ENCODE data around the gene CALD1. TPM values are rescaled to one million over a fixed set of nuclear protein-coding genes. Genes with fewer than 3 reads are reported as not detected.

Gene CALD1
- total RNA-seq, 4 donors from 2014 or later, result 351 to 1,046 (median 551) TPM

GRCh38 chr7:134741907-134742635 lies 37.4 kb upstream of the CALD1 start:
- no peak overlapping the region for H3K4me3 ChIP-seq
- H3K9me3 ChIP-seq, result no peaks in the 10 kb centered on the region
- peaks cover 4 to 10% of the 10 kb centered on the region in 2 donors for H3K4me1 ChIP-seq
- intact Hi-C loops (cut with DNase I; ENCODE audit: low total_unique reads), result no loop called here
- H3K36me3 ChIP-seq, result no peaks in the 10 kb centered on the region
- TF ChIP-seq CTCF (IDR thresholded peaks at IDR 0.05) (no peak), POLR2A (IDR thresholded peaks at IDR 0.05) (no peak)
- peak; percentile 32 for DNase-seq
- H3K27me3 ChIP-seq, result no peaks in the 10 kb centered on the region
- peak overlapping the region; percentile 87 to 91 for H3K27ac ChIP-seq

GRCh38 chr7:134742688-134743350 lies 36.6 kb upstream of the CALD1 start:
- intact Hi-C loops (cut with DNase I; ENCODE audit: low total_unique reads), result no loop called here
- no peaks in the 10 kb centered on the region for H3K9me3 ChIP-seq
- H3K27me3 ChIP-seq, result no peaks in the 10 kb centered on the region
- TF ChIP-seq POLR2A (IDR thresholded peaks at IDR 0.05) (no peak), CTCF (IDR thresholded peaks at IDR 0.05) (no peak)
- H3K27ac ChIP-seq, result peak overlapping the region; percentile 87 to 91
- no peak overlapping the region for H3K4me3 ChIP-seq
- H3K4me1 ChIP-seq, result peaks cover 4 to 10% of the 10 kb centered on the region in 2 donors
- peak; percentile 80 to 88 for DNase-seq
- H3K36me3 ChIP-seq, result no peaks in the 10 kb centered on the region

GRCh38 chr7:134744569-134744968 lies 34.9 kb upstream of the CALD1 start:
- Histone ChIP-seq H3K27me3 (no peaks in the 10 kb centered on the region), H3K4me3 (no peak overlapping the region), H3K4me1 (peaks cover 4 to 10% of the 10 kb centered on the region in 2 donors), H3K9me3 (no peaks in the 10 kb centered on the region), H3K27ac (peak overlapping the region; percentile 87 to 91), H3K36me3 (no peaks in the 10 kb centered on the region)
- DNase-seq, result no peak
- no peak for TF ChIP-seq POLR2A (IDR thresholded peaks at IDR 0.05)
- TF ChIP-seq CTCF (IDR thresholded peaks at IDR 0.05), result no peak
- intact Hi-C loops (cut with DNase I; ENCODE audit: low total_unique reads), result no loop called here

- no peaks in the 10 kb centered on the region for H3K9me3 ChIP-seq
- H3K36me3 ChIP-seq, result no peaks in the 10 kb centered on the region
- no peaks in the 10 kb centered on the region for H3K27me3 ChIP-seq
- peaks cover 4 to 10% of the 10 kb centered on the region in 2 donors for H3K4me1 ChIP-seq
- no peak overlapping the region for H3K4me3 ChIP-seq
- TF ChIP-seq POLR2A (IDR thresholded peaks at IDR 0.05) (no peak), CTCF (IDR thresholded peaks at IDR 0.05) (no peak)
- no peak for DNase-seq
- intact Hi-C loops (cut with DNase I; ENCODE audit: low total_unique reads), result no loop called here
- H3K27ac ChIP-seq, result no peak overlapping the region
These were observed 32.1 kb upstream of the CALD1 start for GRCh38 chr7:134747326-134747725.

All from uterus (tissue), 4 donors.